Left lung (tissue), 10 donors: ENCODE data around the gene EXO5. TPM values are rescaled to one million over a fixed set of nuclear protein-coding genes. Genes with fewer than 3 reads are reported as not detected.

Experiments used
- ATAC-seq: fragments of 200-7000 bp; cut with Tn5 transposase; one replicate; pipeline ENCODE4 v1.9.1; 2020; ENCODE audit warnings: moderate library complexity
- DNase-seq, 4 donors: peaks; one replicate each; pipeline ENCODE4 v3.0.0-alpha.2; 2013 to 2020
- H3K27ac ChIP-seq, 2 donors: fragments of 200-600 bp; sonication (generic) in 1 of 2; one replicate each; pipeline versions ENCODE4 v1.5.0 to v1.8.0; 2020 to 2021
- H3K27me3 ChIP-seq, 2 donors: fragments of 200-600 bp; sonication (generic) in 1 of 2; one replicate each; pipeline versions ENCODE4 v1.5.0 to v1.8.0; 2020 to 2021
- H3K36me3 ChIP-seq, 2 donors: fragments of 200-600 bp; sonication (generic) in 1 of 2; one replicate each; pipeline versions ENCODE4 v1.5.0 to v1.8.0; 2020 to 2021
- H3K4me1 ChIP-seq, 2 donors: fragments of 200-600 bp; one replicate each; pipeline ENCODE4 v1.8.0; 2021
- H3K4me3 ChIP-seq, 2 donors: fragments of 200-600 bp; sonication (generic) in 1 of 2; one replicate each; pipeline versions ENCODE4 v1.5.0 to v1.8.0; 2020 to 2021; ENCODE audit warnings: mild to moderate bottlenecking in 1 of 2
- H3K9me3 ChIP-seq, 2 donors: fragments of 200-600 bp; sonication (generic) in 1 of 2; one replicate each; pipeline versions ENCODE4 v1.5.0 to v1.8.0; 2020 to 2021
- intact Hi-C, 2 donors: fragments of 100-400 bp; cut with DNase I; formaldehyde crosslinking; loops; one replicate each; pipeline versions ENCODE4 v1.11.2 to v1.14.2; 2022
- polyA plus RNA-seq, 6 donors: library from polyadenylated mRNA; unstranded; fragments of 120-200 nt; gene quantifications; one replicate each; pipeline ENCODE4 v1.2.1, GENCODE V29; 2013; ENCODE audit not compliant: insufficient read length in 6 of 6
- total RNA-seq, 2 donors: library from RNA; stranded (reverse); fragmentation: NEBNext Ultra II Directional; extraction: Animal tissue kit (Norgen Biotek cat#: 25700); gene quantifications; one replicate each; pipeline ENCODE4 v1.2.1, GENCODE V29; 2021
- TF ChIP-seq, protein P1 (sequence below), 2 donors: fragments of 200-600 bp; sonication (generic) in 1 of 2; IDR thresholded peaks; one replicate each; pipeline versions ENCODE4 v1.5.0 to v1.8.0; 2021; ENCODE audit warnings: antibody characterized with exemption in 2 of 2
- donor health status: DM: no; HTN: yes; CAD: no.
- donor health status: DM: no; HTN: no; CAD: no.

EXO5 gene
- total and polyA plus RNA-seq, 8 donors = 8.2 to 15.3 (median 12.4) TPM

DNA sequence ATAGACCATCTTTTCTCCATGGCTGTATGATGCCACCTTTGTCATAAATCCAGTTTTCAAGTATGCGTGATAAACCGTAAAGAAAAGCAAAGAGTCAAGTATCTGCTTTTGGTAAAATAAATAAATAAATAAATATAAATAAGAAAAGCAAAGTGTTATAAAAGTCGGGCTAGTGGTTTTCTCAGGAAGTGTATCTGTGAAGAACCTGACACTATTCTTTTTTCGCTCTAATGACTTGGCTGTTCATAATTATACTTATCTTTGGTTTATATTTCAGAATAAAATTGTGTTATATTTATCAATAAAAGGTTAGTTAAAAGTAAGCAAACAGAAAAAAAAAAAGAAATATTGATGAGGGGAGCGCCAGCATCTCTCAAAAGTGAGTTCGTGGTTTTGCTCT is 594 bp upstream of the EXO5 start:
- intact Hi-C loops = no loop called here
- H3K27me3 ChIP-seq = no peaks in the 10 kb centered on the region
- ATAC-seq (no peak), DNase-seq (no peak)
- peaks cover 0 to 59% of the 10 kb centered on the region in 2 donors for H3K9me3 ChIP-seq
- peaks cover 0 to 3% of the 10 kb centered on the region in 2 donors for H3K36me3 ChIP-seq
- H3K4me3 ChIP-seq = peak overlapping the region; percentile 65 to 81
- peak overlapping the region; percentile 80 for H3K27ac ChIP-seq
- peaks cover 0 to 15% of the 10 kb centered on the region in 2 donors for H3K4me1 ChIP-seq
- TF ChIP-seq, protein P1, sequence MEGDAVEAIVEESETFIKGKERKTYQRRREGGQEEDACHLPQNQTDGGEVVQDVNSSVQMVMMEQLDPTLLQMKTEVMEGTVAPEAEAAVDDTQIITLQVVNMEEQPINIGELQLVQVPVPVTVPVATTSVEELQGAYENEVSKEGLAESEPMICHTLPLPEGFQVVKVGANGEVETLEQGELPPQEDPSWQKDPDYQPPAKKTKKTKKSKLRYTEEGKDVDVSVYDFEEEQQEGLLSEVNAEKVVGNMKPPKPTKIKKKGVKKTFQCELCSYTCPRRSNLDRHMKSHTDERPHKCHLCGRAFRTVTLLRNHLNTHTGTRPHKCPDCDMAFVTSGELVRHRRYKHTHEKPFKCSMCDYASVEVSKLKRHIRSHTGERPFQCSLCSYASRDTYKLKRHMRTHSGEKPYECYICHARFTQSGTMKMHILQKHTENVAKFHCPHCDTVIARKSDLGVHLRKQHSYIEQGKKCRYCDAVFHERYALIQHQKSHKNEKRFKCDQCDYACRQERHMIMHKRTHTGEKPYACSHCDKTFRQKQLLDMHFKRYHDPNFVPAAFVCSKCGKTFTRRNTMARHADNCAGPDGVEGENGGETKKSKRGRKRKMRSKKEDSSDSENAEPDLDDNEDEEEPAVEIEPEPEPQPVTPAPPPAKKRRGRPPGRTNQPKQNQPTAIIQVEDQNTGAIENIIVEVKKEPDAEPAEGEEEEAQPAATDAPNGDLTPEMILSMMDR (IDR thresholded peaks at IDR 0.05) = no peak

DNA sequence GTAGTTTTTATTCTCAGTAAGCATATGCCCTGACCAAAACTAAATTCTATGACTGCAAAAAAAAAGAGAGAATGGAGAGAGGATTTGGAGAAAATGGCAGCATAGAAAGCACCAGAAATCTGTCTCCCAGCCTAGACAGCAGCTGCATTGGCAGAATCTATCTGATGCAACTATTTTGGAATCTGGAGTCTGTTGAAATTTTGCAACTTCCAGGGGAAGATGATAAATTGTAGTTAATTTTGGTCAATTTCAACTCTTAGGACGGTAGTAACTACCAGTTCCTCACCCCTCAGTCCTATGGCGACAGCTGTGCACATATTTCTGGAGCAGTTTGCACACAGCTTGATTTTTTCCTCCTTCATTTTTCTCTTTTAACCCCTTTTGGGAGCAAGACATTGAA is 10.9 kb downstream of the EXO5 start:
- H3K36me3 ChIP-seq = peaks cover 0 to 18% of the 10 kb centered on the region in 2 donors
- no peak for ATAC-seq
- TF ChIP-seq, protein P1 (IDR thresholded peaks at IDR 0.05) = no peak
- no peaks in the 10 kb centered on the region for H3K27me3 ChIP-seq
- no peak overlapping the region for H3K4me3 ChIP-seq
- H3K9me3 ChIP-seq = peaks cover 0 to 87% of the 10 kb centered on the region in 2 donors
- intact Hi-C loops = no loop called here
- no peak overlapping the region for H3K27ac ChIP-seq
- H3K4me1 ChIP-seq = no peaks in the 10 kb centered on the region
- DNase-seq = no peak

DNA sequence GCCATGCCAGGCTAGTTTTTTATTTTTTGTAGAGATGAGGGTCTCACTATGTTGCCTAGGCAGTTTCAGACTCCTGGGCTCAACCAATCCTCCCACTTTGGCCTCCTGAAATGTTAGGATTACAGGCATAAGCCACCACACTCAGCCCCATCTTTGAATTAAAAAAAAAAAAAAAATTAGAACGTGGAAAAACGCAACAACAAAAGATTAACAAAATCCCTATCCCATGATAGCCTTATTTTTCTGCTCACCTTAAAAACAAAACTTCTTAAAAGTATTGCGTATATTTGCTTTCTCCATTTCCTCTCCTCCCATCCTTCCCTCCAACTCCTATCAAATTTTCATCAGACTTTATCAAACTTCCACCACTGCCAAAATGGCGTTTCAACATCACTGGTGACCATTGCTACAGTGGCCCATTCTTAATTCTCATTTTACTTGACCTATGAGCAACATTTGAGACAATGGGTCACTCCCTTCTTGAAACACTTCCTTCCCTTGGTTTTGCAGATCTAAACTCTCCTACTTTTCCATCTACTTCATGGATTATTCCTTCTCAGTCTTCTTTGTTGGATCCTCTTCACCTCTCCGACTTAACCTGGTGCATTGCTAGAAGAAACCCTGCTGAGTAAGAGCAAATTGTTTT is 22.3 kb downstream of the EXO5 start:
- Histone ChIP-seq H3K27ac (peak overlapping the region; percentile 91 to 93), H3K9me3 (peaks cover 0 to 9% of the 10 kb centered on the region in 2 donors), H3K4me3 (peak overlapping the region; percentile 58 to 59), H3K36me3 (peaks cover 0 to 6% of the 10 kb centered on the region in 2 donors), H3K4me1 (peaks cover 3 to 20% of the 10 kb centered on the region in 2 donors), H3K27me3 (no peaks in the 10 kb centered on the region)
- DNase-seq (peak in 1 of 4 donors; percentile 41), ATAC-seq (peak; percentile 11)
- TF ChIP-seq, protein P1 (IDR thresholded peaks at IDR 0.05) = no peak
- intact Hi-C loops = no loop called here

DNA sequence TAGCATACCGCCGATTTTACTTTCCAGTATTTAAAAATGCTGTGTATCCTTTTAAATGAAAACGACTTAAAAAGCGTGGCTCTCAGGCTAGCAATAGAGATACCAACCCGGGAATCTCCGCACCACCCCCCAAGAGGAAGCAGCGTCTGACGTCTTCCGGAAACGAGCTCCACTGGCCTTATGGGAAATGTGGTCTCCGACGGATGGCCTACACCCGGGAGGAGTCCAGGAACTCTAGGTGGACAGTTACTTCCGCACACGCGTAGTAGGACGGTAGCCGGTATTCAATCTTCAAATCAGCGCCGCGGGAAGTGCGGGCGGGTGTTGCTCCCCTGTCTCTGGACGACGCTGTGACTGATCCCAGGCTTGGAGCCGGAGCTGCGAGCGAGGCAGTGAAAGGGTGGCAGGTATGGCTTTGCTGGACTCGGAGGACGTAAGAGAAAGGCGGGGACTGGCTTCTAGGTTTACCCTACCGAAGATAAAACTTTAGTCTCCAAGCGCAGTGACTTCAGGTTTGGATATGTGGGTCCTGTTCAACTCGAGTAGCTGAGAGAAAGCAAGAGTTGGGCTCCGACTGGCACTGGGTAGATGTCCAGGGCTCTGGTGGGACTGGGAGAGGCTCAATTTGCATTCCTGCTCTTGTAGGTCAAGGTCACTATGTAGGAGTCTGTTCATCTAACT is 23.0 kb downstream of the EXO5 start, which contains the start of gene ZNF684:
Gene ZNF684, plus strand, starts transcription at position 257 of the 681 bp plus-strand sequence. CDS start 1,530 bp downstream, outside the sequence.
- Histone ChIP-seq H3K9me3 (peaks cover 0 to 2% of the 10 kb centered on the region in 2 donors), H3K4me1 (peaks cover 3 to 20% of the 10 kb centered on the region in 2 donors), H3K4me3 (peak within 1 kb of the TSS; percentile 58 to 59), H3K27me3 (no peaks in the 10 kb centered on the region), H3K27ac (peak within 1 kb of the TSS; percentile 91 to 93), H3K36me3 (peaks cover 0 to 6% of the 10 kb centered on the region in 2 donors)
- ATAC-seq = peak; percentile 99
- peak; percentile 88 to 95 (median 93) for DNase-seq
- TF ChIP-seq, protein P1 (IDR thresholded peaks at IDR 0.05) = no peak
- intact Hi-C loops = no loop called here

- Histone ChIP-seq H3K4me1 (peaks cover 3 to 20% of the 10 kb centered on the region in 2 donors), H3K27me3 (no peaks in the 10 kb centered on the region), H3K27ac (peak overlapping the region; percentile 91 to 93), H3K9me3 (peaks cover 0 to 2% of the 10 kb centered on the region in 2 donors), H3K4me3 (peak overlapping the region; percentile 58 to 59), H3K36me3 (peaks cover 0 to 6% of the 10 kb centered on the region in 2 donors)
- intact Hi-C loops = no loop called here
- ATAC-seq (no peak), DNase-seq (no peak)
- TF ChIP-seq, protein P1 (IDR thresholded peaks at IDR 0.05) = no peak
These were observed 23.5 kb downstream of the EXO5 start for GRCh38 chr1:40532062-40532389.
